ENCODE measurements around the gene STX11. TPM values are rescaled to one million over a fixed set of nuclear protein-coding genes. Genes with fewer than 3 reads are reported as not detected.

Gene STX11
- total and polyA plus RNA-seq, 8 donors: 2.2 to 11.7 (median 2.6) TPM; not detected in 1

- H3K27ac ChIP-seq: no peak overlapping the region
- WGBS, 5 donors: 69 to 78% (median 75%) methylated on average over 5 of the region's 5 CpGs
- no peaks in the 10 kb centered on the region for H3K27me3 ChIP-seq
- H3K9me3 ChIP-seq: no peaks in the 10 kb centered on the region
- no peak overlapping the region for H3K4me3 ChIP-seq
- H3K4me1 ChIP-seq: no peaks in the 10 kb centered on the region
- intact Hi-C loops (cut with DNase I; ENCODE audit: low total_unique reads): no loop called here
- DNase-seq: no peak
- TF ChIP-seq CTCF (IDR thresholded peaks at IDR 0.05) (no peak), POLR2A (IDR thresholded peaks at IDR 0.05) (no peak), EP300 (IDR thresholded peaks at IDR 0.05) (no peak), POLR2AphosphoS5 (IDR thresholded peaks at IDR 0.05) (no peak)
- H3K36me3 ChIP-seq: no peaks in the 10 kb centered on the region
Observed at GRCh38 chr6:144133225-144133821, 17.0 kb upstream of the STX11 start.

DNA sequence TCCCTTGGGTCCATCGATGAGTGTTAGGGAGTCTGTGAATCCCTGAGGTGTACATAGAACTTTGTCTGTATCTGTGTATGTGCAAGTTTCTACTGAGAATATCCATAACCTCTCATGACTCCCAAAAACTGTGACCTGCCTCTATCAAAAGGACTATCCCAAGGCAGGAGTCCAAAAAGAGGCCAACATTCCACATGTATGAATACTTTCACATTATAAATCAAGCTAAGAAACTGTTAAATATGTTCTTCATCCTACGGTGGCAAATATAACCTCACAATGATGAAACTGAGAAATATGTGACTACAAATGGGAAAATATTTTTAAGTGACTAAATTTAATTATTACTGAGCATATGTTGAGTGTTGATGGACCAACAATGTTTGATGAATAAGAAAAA, 16.1 kb upstream of the STX11 start:
- intact Hi-C loops (cut with DNase I; ENCODE audit: low total_unique reads): no loop called here
- Histone ChIP-seq H3K27ac (no peak overlapping the region), H3K9me3 (no peaks in the 10 kb centered on the region), H3K4me1 (no peaks in the 10 kb centered on the region), H3K27me3 (no peaks in the 10 kb centered on the region), H3K4me3 (no peak overlapping the region), H3K36me3 (no peaks in the 10 kb centered on the region)
- DNase-seq: no peak
- no peak for TF ChIP-seq POLR2AphosphoS5 (IDR thresholded peaks at IDR 0.05)
- no peak for TF ChIP-seq CTCF (IDR thresholded peaks at IDR 0.05)
- TF ChIP-seq EP300 (IDR thresholded peaks at IDR 0.05): no peak
- TF ChIP-seq POLR2A (IDR thresholded peaks at IDR 0.05): no peak
- WGBS, 5 donors: 86 to 94% (median 91%) methylated on average over 2 of the region's 2 CpGs

DNA sequence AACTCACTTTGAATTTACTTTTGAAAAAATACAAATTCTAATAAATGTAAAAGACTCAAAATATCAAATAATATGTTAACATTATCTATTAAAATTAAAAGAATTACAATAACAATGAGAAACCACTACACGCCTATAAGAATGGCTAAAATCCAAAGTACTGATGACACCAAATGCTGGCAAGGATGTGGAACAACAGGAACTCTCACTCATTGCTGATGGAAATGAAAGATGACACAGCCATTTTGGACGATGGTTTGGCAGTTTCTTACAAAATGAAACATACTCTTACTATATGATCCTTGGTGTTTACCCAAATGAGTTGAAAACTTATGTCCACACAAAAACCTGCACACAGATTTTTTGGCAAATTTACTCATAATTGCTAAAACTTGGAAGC, 15.6 kb upstream of the STX11 start:
- intact Hi-C loops (cut with DNase I; ENCODE audit: low total_unique reads): no loop called here
- Histone ChIP-seq H3K27ac (no peak overlapping the region), H3K4me3 (no peak overlapping the region), H3K27me3 (no peaks in the 10 kb centered on the region), H3K9me3 (no peaks in the 10 kb centered on the region), H3K4me1 (no peaks in the 10 kb centered on the region), H3K36me3 (no peaks in the 10 kb centered on the region)
- no peak for TF ChIP-seq POLR2A (IDR thresholded peaks at IDR 0.05)
- TF ChIP-seq POLR2AphosphoS5 (IDR thresholded peaks at IDR 0.05): no peak
- TF ChIP-seq EP300 (IDR thresholded peaks at IDR 0.05): no peak
- no peak for DNase-seq
- 60 to 78% (median 77%) methylated on average over 2 of the region's 2 CpGs for WGBS, 5 donors

GRCh38 chr6:144138542-144138941, 11.8 kb upstream of the STX11 start:
- Histone ChIP-seq H3K4me3 (no peak overlapping the region), H3K36me3 (no peaks in the 10 kb centered on the region), H3K4me1 (no peaks in the 10 kb centered on the region), H3K27me3 (no peaks in the 10 kb centered on the region), H3K9me3 (peaks cover 0 to 3% (median 0%) of the 10 kb centered on the region in 4 donors), H3K27ac (no peak overlapping the region)
- no peak for TF ChIP-seq EP300 (IDR thresholded peaks at IDR 0.05)
- no peak for TF ChIP-seq POLR2AphosphoS5 (IDR thresholded peaks at IDR 0.05)
- TF ChIP-seq POLR2A (IDR thresholded peaks at IDR 0.05): no peak
- no peak for TF ChIP-seq CTCF (IDR thresholded peaks at IDR 0.05)
- WGBS, 5 donors: 80 to 90% (median 85%) methylated on average over 4 of the region's 4 CpGs
- no peak for DNase-seq
- intact Hi-C loops (cut with DNase I; ENCODE audit: low total_unique reads): no loop called here

DNA sequence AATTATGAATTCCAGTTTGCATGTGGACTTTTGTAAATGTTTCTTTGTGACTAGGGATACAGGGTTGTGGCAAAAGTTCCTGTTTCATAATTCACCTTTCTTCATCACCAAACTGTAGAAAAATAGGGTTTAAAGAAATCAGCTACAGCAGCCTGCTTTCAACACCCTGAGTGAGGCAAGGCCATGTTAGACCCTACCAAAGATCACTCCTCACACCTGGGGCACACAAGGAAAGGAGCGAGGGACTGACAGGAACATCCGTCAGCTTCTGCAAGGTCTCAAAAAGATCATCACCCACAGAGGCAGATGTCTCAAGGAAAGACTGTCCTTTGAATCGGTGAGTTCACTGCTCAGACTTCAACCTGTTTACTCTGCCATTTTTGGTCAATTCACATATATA, 10.5 kb upstream of the STX11 start:
- Histone ChIP-seq H3K4me1 (no peaks in the 10 kb centered on the region), H3K36me3 (no peaks in the 10 kb centered on the region), H3K9me3 (peaks cover 0 to 3% (median 0%) of the 10 kb centered on the region in 4 donors), H3K4me3 (no peak overlapping the region), H3K27me3 (no peaks in the 10 kb centered on the region), H3K27ac (peak overlapping the region in 1 of 5 donors; percentile 60)
- 85 to 96% (median 94%) methylated on average over 3 of the region's 3 CpGs for WGBS, 5 donors
- no peak for DNase-seq
- no peak for TF ChIP-seq EP300 (IDR thresholded peaks at IDR 0.05)
- no peak for TF ChIP-seq CTCF (IDR thresholded peaks at IDR 0.05)
- TF ChIP-seq POLR2AphosphoS5 (IDR thresholded peaks at IDR 0.05): no peak
- no peak for TF ChIP-seq POLR2A (IDR thresholded peaks at IDR 0.05)
- intact Hi-C loops (cut with DNase I; ENCODE audit: low total_unique reads): no loop called here

Data from stomach (tissue), 9 donors.